Breast epithelium (tissue), 3 donors: Measurements from ENCODE around the gene BPTF.

Source experiments
- CTCF ChIP-seq, 3 donors: fragments of 450-650 bp; IDR thresholded peaks; one replicate each; pipeline ENCODE4 v1.5.1; 2016 to 2017; ENCODE audit warnings: antibody characterized with exemption in 3 of 3, mild to moderate bottlenecking in 3 of 3, moderate library complexity in 3 of 3
- POLR2A ChIP-seq: fragments of 450-650 bp; IDR thresholded peaks from one replicate; pipeline ENCODE4 v1.6.1; 2016; ENCODE audit warnings: antibody characterized with exemption, mild to moderate bottlenecking, moderate library complexity
- POLR2AphosphoS5 ChIP-seq, 3 donors: sonication (generic); formaldehyde crosslinking; IDR thresholded peaks; one replicate each; pipeline ENCODE4 v1.6.1; 2017; ENCODE audit warnings: antibody characterized with exemption in 3 of 3

GRCh38 chr17:68020409-68020756 lies 195.1 kb downstream of the BPTF start:
- TF ChIP-seq CTCF (IDR thresholded peaks at IDR 0.05): no peak
- TF ChIP-seq POLR2A: no peak
- TF ChIP-seq POLR2AphosphoS5 (IDR thresholded peaks at IDR 0.05): no peak
